Gastrocnemius medialis (tissue), 4 donors: ENCODE data around the gene ZPBP. TPM values are rescaled to one million over a fixed set of nuclear protein-coding genes. Genes with fewer than 3 reads are reported as not detected.
"Not testable (repeated sequence)": the region's sequence is repeated elsewhere in the genome, so short reads cannot be mapped to it uniquely, and the experiment has no call there.

Experiments
- ATAC-seq, 2 donors: fragments of 150-250 bp; one replicate each; pipeline ENCODE4 v1.9.1; 2016
- DNase-seq, 2 donors: peaks; one replicate each; pipeline ENCODE4 v3.0.0-alpha.2; 2019
- H3K27ac ChIP-seq, 4 donors: fragments of 200-600 bp; sonication (generic); 1 replicate in 1 of 4; 2 replicates in 3 of 4; pipeline ENCODE4 v1.5.1; 2016 to 2018; ENCODE audit warnings: mild to moderate bottlenecking in 2 of 4, moderate library complexity in 1 of 4
- H3K27me3 ChIP-seq, 3 donors: fragments of 200-600 bp; sonication (generic) in 2 of 3; 1 replicate in 1 of 3; 2 replicates in 2 of 3; pipeline versions ENCODE4 v1.5.1 to v1.6.0; 2016 to 2019; ENCODE audit warnings: mild to moderate bottlenecking in 1 of 3, moderate library complexity in 1 of 3
- H3K36me3 ChIP-seq, 2 donors: fragments of 200-600 bp; sonication (generic) in 1 of 2; one replicate each; pipeline ENCODE4 v1.5.1; 2017 to 2018
- H3K4me1 ChIP-seq, 2 donors: fragments of 200-600 bp; sonication (generic) in 1 of 2; one replicate each; pipeline ENCODE4 v1.5.1; 2016 to 2017; ENCODE audit warnings: mild to moderate bottlenecking in 2 of 2
- H3K4me3 ChIP-seq, 4 donors: fragments of 200-600 bp; sonication (generic) in 3 of 4; 1 replicate in 1 of 4; 2 replicates in 3 of 4; pipeline ENCODE4 v1.5.1; 2016 to 2019; ENCODE audit warnings: mild to moderate bottlenecking in 2 of 4
- H3K9me3 ChIP-seq, 3 donors: fragments of 200-600 bp; sonication (generic) in 2 of 3; 1 replicate in 1 of 3; 2 replicates in 2 of 3; pipeline ENCODE4 v1.5.1; 2016 to 2019
- CTCF ChIP-seq, 5 experiments: fragments of 450-650 bp in 3 of 5; fragments of 200-600 bp in 2 of 5; sonication (generic) in 2 of 5; IDR thresholded peaks in 4 of 5; conservative IDR thresholded peaks in 1 of 5; 1 replicate in 4 of 5; 2 replicates in 1 of 5; pipeline ENCODE4 v1.5.1; 2016 to 2019; ENCODE audit warnings: antibody characterized with exemption in 5 of 5, mild to moderate bottlenecking in 3 of 5, moderate library complexity in 3 of 5
- POLR2A ChIP-seq, 2 donors: fragments of 450-650 bp; IDR thresholded peaks; one replicate each; pipeline ENCODE4 v1.6.1; 2017; ENCODE audit warnings: antibody characterized with exemption in 2 of 2, mild to moderate bottlenecking in 2 of 2, moderate library complexity in 2 of 2
- in situ Hi-C, 4 donors: fragments of 200-750 bp; cut with MboI; loops; one replicate each; pipeline versions ENCODE4 v1.15.0 to v1.8.0; 2017; ENCODE audit warnings: low sequenced_read_pairs in 4 of 4
- intact Hi-C: fragments of 100-400 bp; cut with DNase I; formaldehyde crosslinking; loops from one replicate; pipeline ENCODE4 v1.15.1; 2023; ENCODE audit warnings: low total_unique reads
- total RNA-seq, 4 donors: library from RNA; depleted of rRNA; stranded (reverse); fragments of >200 nt; gene quantifications; one replicate each; pipeline versions ENCODE4 v1.1.0 to v1.2.3, GENCODE V29; 2016

The ZPBP gene
- total RNA-seq, 4 donors from 2014 or later = not detected

- Histone ChIP-seq H3K36me3 (no peaks in the 10 kb centered on the region), H3K4me1 (peaks cover 0 to 2% of the 10 kb centered on the region in 2 donors), H3K27ac (no peak overlapping the region), H3K4me3 (no peak overlapping the region), H3K27me3 (no peaks in the 10 kb centered on the region), H3K9me3 (no peaks in the 10 kb centered on the region)
- in situ Hi-C loops = no loop called here
- DNase-seq = no peak
- intact Hi-C loops = no loop called here
- no peak for ATAC-seq
- TF ChIP-seq CTCF (IDR thresholded peaks at IDR 0.05 in 4 of 5, conservative IDR thresholded peaks at IDR 0.05 in 1 of 5) = no peak
- no peak for TF ChIP-seq POLR2A (IDR thresholded peaks at IDR 0.05)
Measured at GRCh38 chr7:50062951-50063350, 30.1 kb downstream of the ZPBP start.

GRCh38 chr7:50056131-50056530 is 36.9 kb downstream of the ZPBP start:
- DNase-seq (no peak), ATAC-seq (no peak)
- H3K36me3 ChIP-seq = no peaks in the 10 kb centered on the region
- no peak for TF ChIP-seq CTCF (IDR thresholded peaks at IDR 0.05 in 4 of 5, conservative IDR thresholded peaks at IDR 0.05 in 1 of 5)
- intact Hi-C loops = no loop called here
- no peak overlapping the region for H3K4me3 ChIP-seq
- in situ Hi-C loops = no loop called here
- H3K27ac ChIP-seq = no peak overlapping the region
- no peaks in the 10 kb centered on the region for H3K27me3 ChIP-seq
- H3K4me1 ChIP-seq = no peaks in the 10 kb centered on the region
- H3K9me3 ChIP-seq = no peaks in the 10 kb centered on the region

- no peak for DNase-seq
- intact Hi-C loops (no loop called here), in situ Hi-C loops (no loop called here)
- Histone ChIP-seq H3K27ac (no peak overlapping the region), H3K9me3 (no peaks in the 10 kb centered on the region), H3K4me1 (no peaks in the 10 kb centered on the region), H3K4me3 (no peak overlapping the region), H3K36me3 (no peaks in the 10 kb centered on the region), H3K27me3 (no peaks in the 10 kb centered on the region)
- ATAC-seq = no peak
- TF ChIP-seq CTCF (IDR thresholded peaks at IDR 0.05 in 4 of 5, conservative IDR thresholded peaks at IDR 0.05 in 1 of 5) (no peak), POLR2A (IDR thresholded peaks at IDR 0.05) (no peak)
Measured at GRCh38 chr7:50047716-50048115, 45.3 kb downstream of the ZPBP start.

GRCh38 chr7:50041165-50041564 is 51.9 kb downstream of the ZPBP start:
- H3K4me3 ChIP-seq, H3K27ac ChIP-seq, H3K27me3 ChIP-seq, H3K9me3 ChIP-seq, intact Hi-C loops, ATAC-seq, in situ Hi-C loops, DNase-seq, H3K4me1 ChIP-seq, H3K36me3 ChIP-seq: not testable (repeated sequence)

- no peaks in the 10 kb centered on the region for H3K4me1 ChIP-seq
- DNase-seq (no peak), ATAC-seq (no peak)
- no peak overlapping the region for H3K4me3 ChIP-seq
- intact Hi-C loops (no loop called here), in situ Hi-C loops (no loop called here)
- no peaks in the 10 kb centered on the region for H3K9me3 ChIP-seq
- no peaks in the 10 kb centered on the region for H3K27me3 ChIP-seq
- TF ChIP-seq CTCF (IDR thresholded peaks at IDR 0.05 in 4 of 5, conservative IDR thresholded peaks at IDR 0.05 in 1 of 5) = no peak
- TF ChIP-seq POLR2A (IDR thresholded peaks at IDR 0.05) = no peak
- no peak overlapping the region for H3K27ac ChIP-seq
- no peaks in the 10 kb centered on the region for H3K36me3 ChIP-seq
Measured at GRCh38 chr7:50037086-50037485, 56.0 kb downstream of the ZPBP start.
